Caco-2 (cell line): ENCODE measurements around the gene PLXNA2. TPM values are rescaled to one million over a fixed set of nuclear protein-coding genes. Genes with fewer than 3 reads are reported as not detected.

Experiments
- BruUV-seq: library from RNA; stranded (reverse); fragments of 400-500 nt; replicated peaks from 2 replicates; lab custom pipeline; 2021; lab: Mats Ljungman, UMichigan
- CTCF ChIA-PET: fragments of 300-600 bp; sonication (Branson Sonifier 250); formaldehyde crosslinking; loops from one replicate; lab custom pipeline; 2022; ENCODE audit warnings: antibody characterized with exemption; lab: Charles Lee
- POLR2A ChIA-PET: fragments of 300-600 bp; sonication (Branson Sonifier 250); formaldehyde crosslinking; loops from one replicate; lab custom pipeline; 2022; ENCODE audit warnings: antibody characterized with exemption; lab: Charles Lee
- DNase-seq, 2 experiments: peaks; one replicate each; pipeline versions ENCODE4 v3.0.0 to v3.0.0-alpha.2; 2020 to 2022
- H3K27me3 ChIP-seq: replicated peaks from 2 replicates; pipeline ENCODE4 v1.6.0; 2011; ENCODE audit warnings: low read length; ENCODE audit not compliant: control insufficient read depth, insufficient read depth
- H3K36me3 ChIP-seq: 2 replicates; pipeline ENCODE4 v1.5.1; 2011; ENCODE audit warnings: low read length; ENCODE audit not compliant: control insufficient read depth, insufficient read depth
- H3K4me1 ChIP-seq: fragments of 250-450 bp; sonication (Bioruptor Pico); 2 replicates; pipeline ENCODE4 v1.5.1; 2020; ENCODE audit warnings: mild to moderate bottlenecking
- H3K4me3 ChIP-seq: 2 replicates; pipeline ENCODE4 v1.5.1; 2011; ENCODE audit warnings: low read depth, mild to moderate bottlenecking, control low read depth, low read length
- H3K9me3 ChIP-seq: fragments of 250-450 bp; sonication (Bioruptor Pico); 2 replicates; pipeline ENCODE4 v1.5.1; 2020; ENCODE audit warnings: mild to moderate bottlenecking, moderate library complexity
- H3K27ac Mint-ChIP-seq: one replicate; pipeline ENCODE4 v1.8.0; 2022; ENCODE audit warnings: mixed read lengths; ENCODE audit not compliant: unreplicated experiment
- H3K27me3 Mint-ChIP-seq: one replicate; pipeline ENCODE4 v1.8.0; 2022; ENCODE audit warnings: mixed read lengths; ENCODE audit not compliant: insufficient read depth, unreplicated experiment
- H3K36me3 Mint-ChIP-seq: one replicate; pipeline ENCODE4 v1.8.0; 2022; ENCODE audit warnings: mild to moderate bottlenecking, mixed read lengths; ENCODE audit not compliant: insufficient read depth, unreplicated experiment
- H3K4me1 Mint-ChIP-seq: one replicate; pipeline ENCODE4 v1.8.0; 2022; ENCODE audit warnings: low read depth, mixed read lengths; ENCODE audit not compliant: unreplicated experiment
- H3K4me3 Mint-ChIP-seq: one replicate; pipeline ENCODE4 v1.8.0; 2022; ENCODE audit warnings: mild to moderate bottlenecking, moderate library complexity, mixed read lengths; ENCODE audit not compliant: unreplicated experiment
- H3K9me3 Mint-ChIP-seq: one replicate; pipeline ENCODE4 v1.8.0; 2022; ENCODE audit warnings: mixed read lengths; ENCODE audit not compliant: unreplicated experiment
- intact Hi-C: fragments of 100-400 bp; cut with micrococcal nuclease; formaldehyde crosslinking; loops from one replicate; pipeline ENCODE4 v1.10.0; 2022; ENCODE audit not compliant: unreplicated experiment
- total RNA-seq: library from RNA; stranded (reverse); gene quantifications from 2 replicates; pipeline ENCODE4 v1.2.3, GENCODE V29; 2022
- TF ChIP-seq, protein P1 (sequence below), 2 experiments: fragments of 200-600 bp in 1 of 2; IDR thresholded peaks; 1 replicate in 1 of 2; 2 replicates in 1 of 2; pipeline versions ENCODE4 v1.5.1 to v1.8.0; 2011 to 2022; ENCODE audit warnings: antibody characterized with exemption in 1 of 2, control low read depth in 1 of 2, inconsistent platforms in 1 of 2, low read depth in 1 of 2, low read length in 1 of 2, mild to moderate bottlenecking in 1 of 2, moderate library complexity in 1 of 2; ENCODE audit not compliant: insufficient read depth in 1 of 2, severe bottlenecking in 1 of 2, unreplicated experiment in 1 of 2

Gene PLXNA2
- total RNA-seq, 1 experiment from 2014 or later, result 3.2 TPM

- peaks cover 3% of the 10 kb centered on the region for H3K4me1 ChIP-seq
- Mint-ChIP-seq H3K9me3 (peaks cover 10% of the 10 kb centered on the region), H3K27me3 (peaks cover 32% of the 10 kb centered on the region), H3K27ac (no peak overlapping the region), H3K4me1 (peaks cover 2% of the 10 kb centered on the region), H3K4me3 (no peak overlapping the region), H3K36me3 (no peaks in the 10 kb centered on the region)
- ChIA-PET POLR2A (no interaction called here), CTCF (no interaction called here)
- H3K36me3 ChIP-seq, result no peaks in the 10 kb centered on the region
- intact Hi-C loops, result no loop called here
- no peak for DNase-seq
- TF ChIP-seq, protein P1, sequence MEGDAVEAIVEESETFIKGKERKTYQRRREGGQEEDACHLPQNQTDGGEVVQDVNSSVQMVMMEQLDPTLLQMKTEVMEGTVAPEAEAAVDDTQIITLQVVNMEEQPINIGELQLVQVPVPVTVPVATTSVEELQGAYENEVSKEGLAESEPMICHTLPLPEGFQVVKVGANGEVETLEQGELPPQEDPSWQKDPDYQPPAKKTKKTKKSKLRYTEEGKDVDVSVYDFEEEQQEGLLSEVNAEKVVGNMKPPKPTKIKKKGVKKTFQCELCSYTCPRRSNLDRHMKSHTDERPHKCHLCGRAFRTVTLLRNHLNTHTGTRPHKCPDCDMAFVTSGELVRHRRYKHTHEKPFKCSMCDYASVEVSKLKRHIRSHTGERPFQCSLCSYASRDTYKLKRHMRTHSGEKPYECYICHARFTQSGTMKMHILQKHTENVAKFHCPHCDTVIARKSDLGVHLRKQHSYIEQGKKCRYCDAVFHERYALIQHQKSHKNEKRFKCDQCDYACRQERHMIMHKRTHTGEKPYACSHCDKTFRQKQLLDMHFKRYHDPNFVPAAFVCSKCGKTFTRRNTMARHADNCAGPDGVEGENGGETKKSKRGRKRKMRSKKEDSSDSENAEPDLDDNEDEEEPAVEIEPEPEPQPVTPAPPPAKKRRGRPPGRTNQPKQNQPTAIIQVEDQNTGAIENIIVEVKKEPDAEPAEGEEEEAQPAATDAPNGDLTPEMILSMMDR (IDR thresholded peaks at IDR 0.05; ENCODE audit: insufficient read depth in 1 of 2, low read depth in 1 of 2, low read length in 1 of 2, severe bottlenecking in 1 of 2, unreplicated experiment in 1 of 2), result no peak
- H3K9me3 ChIP-seq, result peaks cover 8% of the 10 kb centered on the region; the same call in 1 of the 2 replicates
- BruUV-seq, result no TSS peak
- H3K27me3 ChIP-seq, result peaks cover 1% of the 10 kb centered on the region; the same call in 1 of the 2 replicates
- H3K4me3 ChIP-seq, result no peak overlapping the region
These were observed 13.2 kb upstream of the PLXNA2 start for GRCh38 chr1:208257351-208257750.

DNA sequence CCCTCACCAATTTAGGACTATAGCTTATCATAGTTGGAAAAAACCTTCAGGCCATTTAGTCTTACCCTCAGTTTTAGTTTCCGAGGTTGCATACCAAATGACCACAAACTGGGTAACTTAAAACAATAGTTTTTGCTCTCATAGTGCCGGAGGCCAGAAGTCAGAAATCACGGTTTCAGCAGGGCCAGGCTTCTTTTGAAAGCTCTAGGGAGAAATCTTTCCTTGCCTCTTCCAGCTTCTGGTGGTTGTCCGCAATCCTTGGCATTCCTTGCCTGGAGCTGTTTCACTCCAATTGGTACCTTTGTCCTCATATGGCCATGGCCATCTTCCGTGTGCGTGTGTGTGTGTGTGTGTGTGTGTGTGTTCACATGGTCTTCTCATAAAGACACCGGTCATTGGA lies 12.4 kb upstream of the PLXNA2 start:
- Mint-ChIP-seq H3K9me3 (peaks cover 10% of the 10 kb centered on the region), H3K27ac (no peak overlapping the region), H3K4me1 (peaks cover 6% of the 10 kb centered on the region), H3K4me3 (no peak overlapping the region), H3K27me3 (peaks cover 32% of the 10 kb centered on the region), H3K36me3 (no peaks in the 10 kb centered on the region)
- Histone ChIP-seq H3K36me3 (no peaks in the 10 kb centered on the region), H3K9me3 (peaks cover 8% of the 10 kb centered on the region; the same call in 1 of the 2 replicates), H3K4me3 (no peak overlapping the region), H3K4me1 (peaks cover 7% of the 10 kb centered on the region), H3K27me3 (peaks cover 1% of the 10 kb centered on the region; the same call in 1 of the 2 replicates)
- intact Hi-C loops, result no loop called here
- no peak for DNase-seq
- ChIA-PET CTCF (no interaction called here), POLR2A (no interaction called here)
- BruUV-seq, result no TSS peak
- TF ChIP-seq, protein P1 (IDR thresholded peaks at IDR 0.05; ENCODE audit: insufficient read depth in 1 of 2, low read depth in 1 of 2, low read length in 1 of 2, severe bottlenecking in 1 of 2, unreplicated experiment in 1 of 2), result no peak

GRCh38 chr1:208256091-208256490 lies 11.9 kb upstream of the PLXNA2 start:
- Mint-ChIP-seq H3K4me1 (peaks cover 6% of the 10 kb centered on the region), H3K9me3 (peaks cover 10% of the 10 kb centered on the region), H3K36me3 (no peaks in the 10 kb centered on the region), H3K27ac (no peak overlapping the region), H3K4me3 (no peak overlapping the region), H3K27me3 (peaks cover 32% of the 10 kb centered on the region)
- H3K36me3 ChIP-seq, result no peaks in the 10 kb centered on the region
- TF ChIP-seq, protein P1 (IDR thresholded peaks at IDR 0.05; ENCODE audit: insufficient read depth in 1 of 2, low read depth in 1 of 2, low read length in 1 of 2, severe bottlenecking in 1 of 2, unreplicated experiment in 1 of 2), result no peak
- H3K27me3 ChIP-seq, result no peaks in the 10 kb centered on the region
- BruUV-seq, result no TSS peak
- CTCF ChIA-PET, result no interaction called here
- H3K9me3 ChIP-seq, result peaks cover 8% of the 10 kb centered on the region; the same call in 1 of the 2 replicates
- intact Hi-C loops, result no loop called here
- H3K4me3 ChIP-seq, result no peak overlapping the region
- DNase-seq, result no peak
- POLR2A ChIA-PET, result no interaction called here
- H3K4me1 ChIP-seq, result peaks cover 7% of the 10 kb centered on the region
